SK-N-SH (cell line): ENCODE results near the gene ATP6V0B.

ENCODE experiments used
- EP300 ChIP-seq, 2 experiments: IDR thresholded peaks; 2 replicates each; pipeline versions ENCODE4 v1.4.0 to v1.6.1; 2012; ENCODE audit warnings: borderline replicate concordance in 1 of 2, low read depth in 1 of 2, low read length in 1 of 2
- FOSL2 ChIP-seq: IDR thresholded peaks from 2 replicates; pipeline ENCODE4 v1.4.0; 2012; ENCODE audit warnings: low read depth, mild to moderate bottlenecking, moderate library complexity, borderline replicate concordance
- GABPA ChIP-seq: IDR thresholded peaks from 2 replicates; pipeline ENCODE4 v1.4.0; 2012; ENCODE audit warnings: low read depth, mild to moderate bottlenecking
- JUND ChIP-seq: IDR thresholded peaks from 2 replicates; pipeline ENCODE4 v1.4.0; 2012
- RFX5 ChIP-seq: IDR thresholded peaks from 2 replicates; pipeline ENCODE4 v1.6.1; 2012; ENCODE audit warnings: mild to moderate bottlenecking, improper control_type of control experiment, low read length
- SIN3A ChIP-seq: IDR thresholded peaks from 2 replicates; pipeline ENCODE4 v1.6.1; 2012; ENCODE audit warnings: low read depth, mild to moderate bottlenecking, low read length, moderate library complexity, borderline replicate concordance
- YY1 ChIP-seq: IDR thresholded peaks from 2 replicates; pipeline ENCODE4 v1.4.0; 2012; ENCODE audit warnings: low read depth, mild to moderate bottlenecking
- TF ChIP-seq, protein P1 (sequence below): fragments of 200-600 bp; sonication (generic); IDR thresholded peaks from 2 replicates; pipeline ENCODE4 v1.6.1; 2017; ENCODE audit warnings: antibody characterized with exemption, mild to moderate bottlenecking, moderate library complexity

DNA sequence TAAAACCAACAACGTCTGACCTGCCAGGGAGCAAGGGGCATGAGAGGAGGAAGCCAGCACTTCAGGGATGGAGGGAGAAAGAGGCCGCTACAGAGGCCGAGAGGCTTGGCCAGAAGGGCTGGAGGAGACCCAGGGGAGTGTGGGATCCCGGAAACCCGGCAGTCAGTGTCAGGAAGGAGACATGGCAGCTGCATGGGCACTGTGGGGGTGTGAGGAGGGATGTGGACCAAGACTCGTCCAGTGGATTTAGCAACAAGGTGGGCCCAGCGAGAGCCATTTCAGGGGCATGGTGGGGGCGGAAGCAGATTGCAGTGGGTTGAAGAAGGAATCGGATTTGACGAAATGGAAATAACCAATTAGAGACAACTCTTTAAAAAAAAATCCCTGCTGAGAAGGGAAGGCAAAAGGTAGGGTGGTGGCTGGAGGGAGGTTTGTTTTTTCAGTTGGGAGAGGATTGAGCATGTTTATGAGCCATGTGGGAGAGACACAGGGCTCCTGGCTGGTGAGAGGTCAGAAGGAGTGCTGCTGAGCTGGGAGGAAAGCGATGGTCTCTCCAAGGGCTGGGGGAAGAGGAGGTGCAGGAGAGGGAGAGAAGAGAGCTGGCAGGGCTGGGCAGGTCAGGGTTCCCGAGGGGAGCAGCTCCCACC lies 8.6 kb downstream of the ATP6V0B start:
- TF ChIP-seq, protein P1, sequence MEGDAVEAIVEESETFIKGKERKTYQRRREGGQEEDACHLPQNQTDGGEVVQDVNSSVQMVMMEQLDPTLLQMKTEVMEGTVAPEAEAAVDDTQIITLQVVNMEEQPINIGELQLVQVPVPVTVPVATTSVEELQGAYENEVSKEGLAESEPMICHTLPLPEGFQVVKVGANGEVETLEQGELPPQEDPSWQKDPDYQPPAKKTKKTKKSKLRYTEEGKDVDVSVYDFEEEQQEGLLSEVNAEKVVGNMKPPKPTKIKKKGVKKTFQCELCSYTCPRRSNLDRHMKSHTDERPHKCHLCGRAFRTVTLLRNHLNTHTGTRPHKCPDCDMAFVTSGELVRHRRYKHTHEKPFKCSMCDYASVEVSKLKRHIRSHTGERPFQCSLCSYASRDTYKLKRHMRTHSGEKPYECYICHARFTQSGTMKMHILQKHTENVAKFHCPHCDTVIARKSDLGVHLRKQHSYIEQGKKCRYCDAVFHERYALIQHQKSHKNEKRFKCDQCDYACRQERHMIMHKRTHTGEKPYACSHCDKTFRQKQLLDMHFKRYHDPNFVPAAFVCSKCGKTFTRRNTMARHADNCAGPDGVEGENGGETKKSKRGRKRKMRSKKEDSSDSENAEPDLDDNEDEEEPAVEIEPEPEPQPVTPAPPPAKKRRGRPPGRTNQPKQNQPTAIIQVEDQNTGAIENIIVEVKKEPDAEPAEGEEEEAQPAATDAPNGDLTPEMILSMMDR, result no peak
- TF ChIP-seq YY1 (no peak), GABPA (no peak), RFX5 (no peak), FOSL2 (no peak), EP300 (IDR thresholded peaks at IDR 0.05; ENCODE audit: borderline replicate concordance in 1 of 2, low read depth in 1 of 2, low read length in 1 of 2) (no peak), JUND (no peak), SIN3A (no peak)
